ENCODE results near the gene PRKN.

DNA sequence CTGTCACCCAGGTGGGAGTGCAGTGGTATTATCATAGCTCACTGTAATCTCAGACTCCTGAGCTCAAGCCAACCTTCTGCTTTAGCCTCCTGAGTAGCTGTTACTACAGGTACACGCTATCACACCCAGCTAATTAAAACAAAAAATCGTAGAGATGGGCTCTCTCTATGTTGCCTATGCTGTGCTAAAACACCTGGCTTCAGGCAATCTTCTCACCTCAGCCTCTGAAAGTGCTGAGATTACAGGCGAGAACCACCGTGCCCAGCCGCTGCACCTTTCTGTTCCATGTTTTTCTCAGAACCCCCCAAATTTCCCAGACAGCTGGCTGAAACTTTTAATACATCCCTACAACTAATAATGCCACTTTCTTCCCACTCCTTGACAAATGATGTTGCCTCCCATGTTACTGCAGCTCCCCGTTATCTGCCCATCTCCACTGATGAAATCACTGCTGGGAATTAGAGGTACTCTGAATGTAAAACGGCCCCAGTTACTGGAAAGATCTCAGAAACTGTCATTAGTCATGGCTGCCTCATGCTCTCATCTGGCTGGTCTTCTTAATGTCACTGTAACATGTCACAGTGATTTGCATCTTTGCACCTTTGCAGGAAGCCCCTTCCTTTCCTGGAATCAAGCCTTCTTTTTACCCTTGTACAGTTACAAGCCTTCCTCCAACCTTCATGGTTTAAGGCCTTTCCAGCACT, 697.5 kb downstream of the PRKN start:
- TF ChIP-seq, protein P1, sequence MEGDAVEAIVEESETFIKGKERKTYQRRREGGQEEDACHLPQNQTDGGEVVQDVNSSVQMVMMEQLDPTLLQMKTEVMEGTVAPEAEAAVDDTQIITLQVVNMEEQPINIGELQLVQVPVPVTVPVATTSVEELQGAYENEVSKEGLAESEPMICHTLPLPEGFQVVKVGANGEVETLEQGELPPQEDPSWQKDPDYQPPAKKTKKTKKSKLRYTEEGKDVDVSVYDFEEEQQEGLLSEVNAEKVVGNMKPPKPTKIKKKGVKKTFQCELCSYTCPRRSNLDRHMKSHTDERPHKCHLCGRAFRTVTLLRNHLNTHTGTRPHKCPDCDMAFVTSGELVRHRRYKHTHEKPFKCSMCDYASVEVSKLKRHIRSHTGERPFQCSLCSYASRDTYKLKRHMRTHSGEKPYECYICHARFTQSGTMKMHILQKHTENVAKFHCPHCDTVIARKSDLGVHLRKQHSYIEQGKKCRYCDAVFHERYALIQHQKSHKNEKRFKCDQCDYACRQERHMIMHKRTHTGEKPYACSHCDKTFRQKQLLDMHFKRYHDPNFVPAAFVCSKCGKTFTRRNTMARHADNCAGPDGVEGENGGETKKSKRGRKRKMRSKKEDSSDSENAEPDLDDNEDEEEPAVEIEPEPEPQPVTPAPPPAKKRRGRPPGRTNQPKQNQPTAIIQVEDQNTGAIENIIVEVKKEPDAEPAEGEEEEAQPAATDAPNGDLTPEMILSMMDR (IDR thresholded peaks at IDR 0.05), result no peak
- TF ChIP-seq EP300 (IDR thresholded peaks at IDR 0.05; ENCODE audit: low read depth) (no peak), POLR2AphosphoS5 (IDR thresholded peaks at IDR 0.05) (no peak), POLR2A (IDR thresholded peaks at IDR 0.05) (no peak)
